ENCODE measurements around the gene C6orf47.

C6orf47 gene

DNA sequence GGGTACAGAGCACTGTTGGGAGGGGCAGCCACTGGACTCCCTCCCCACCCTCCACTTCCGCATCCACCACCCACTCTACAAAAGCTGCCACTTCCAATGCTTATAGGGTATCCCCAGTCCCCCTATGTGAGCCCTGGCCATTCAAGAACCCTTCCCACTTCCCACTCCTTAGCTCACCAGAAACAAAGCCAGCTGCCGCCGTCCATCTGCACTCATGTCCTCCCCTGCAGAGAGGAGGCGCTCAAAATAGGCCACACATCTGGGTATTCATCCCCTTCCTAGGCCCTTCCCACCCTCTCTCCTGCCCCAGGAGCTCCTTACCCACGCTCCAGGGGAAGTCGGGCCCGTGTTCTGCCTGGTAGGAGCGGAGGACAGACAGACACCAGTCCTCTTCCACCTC, 26.7 kb upstream of the C6orf47 start:
- H3K4me3 ChIP-seq (ENCODE audit: low read length) = no peak overlapping the region
- TF ChIP-seq, protein P1, sequence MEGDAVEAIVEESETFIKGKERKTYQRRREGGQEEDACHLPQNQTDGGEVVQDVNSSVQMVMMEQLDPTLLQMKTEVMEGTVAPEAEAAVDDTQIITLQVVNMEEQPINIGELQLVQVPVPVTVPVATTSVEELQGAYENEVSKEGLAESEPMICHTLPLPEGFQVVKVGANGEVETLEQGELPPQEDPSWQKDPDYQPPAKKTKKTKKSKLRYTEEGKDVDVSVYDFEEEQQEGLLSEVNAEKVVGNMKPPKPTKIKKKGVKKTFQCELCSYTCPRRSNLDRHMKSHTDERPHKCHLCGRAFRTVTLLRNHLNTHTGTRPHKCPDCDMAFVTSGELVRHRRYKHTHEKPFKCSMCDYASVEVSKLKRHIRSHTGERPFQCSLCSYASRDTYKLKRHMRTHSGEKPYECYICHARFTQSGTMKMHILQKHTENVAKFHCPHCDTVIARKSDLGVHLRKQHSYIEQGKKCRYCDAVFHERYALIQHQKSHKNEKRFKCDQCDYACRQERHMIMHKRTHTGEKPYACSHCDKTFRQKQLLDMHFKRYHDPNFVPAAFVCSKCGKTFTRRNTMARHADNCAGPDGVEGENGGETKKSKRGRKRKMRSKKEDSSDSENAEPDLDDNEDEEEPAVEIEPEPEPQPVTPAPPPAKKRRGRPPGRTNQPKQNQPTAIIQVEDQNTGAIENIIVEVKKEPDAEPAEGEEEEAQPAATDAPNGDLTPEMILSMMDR (IDR thresholded peaks at IDR 0.05; ENCODE audit: insufficient read depth, low read depth, low read length, missing control alignments) = no peak

DNA sequence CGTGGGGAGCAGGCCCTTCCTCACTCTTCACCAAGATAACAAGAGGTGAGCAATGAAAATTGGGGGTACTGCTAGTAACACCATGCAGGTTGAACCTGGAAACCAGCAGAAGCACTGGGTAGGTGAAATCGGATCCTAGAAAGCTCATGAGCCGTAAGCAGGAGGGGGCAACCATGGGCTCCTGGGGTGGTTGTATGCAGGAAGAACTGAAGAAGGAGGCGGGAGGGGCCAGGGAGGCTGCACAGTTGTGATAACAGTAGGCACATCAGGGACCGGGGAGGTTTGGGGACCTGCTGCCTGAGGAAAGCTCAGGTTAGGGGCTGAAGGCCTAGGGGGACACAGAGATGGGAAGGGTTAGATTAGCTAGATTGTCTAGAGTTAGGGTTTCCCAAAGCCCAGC, 25.9 kb upstream of the C6orf47 start:
- TF ChIP-seq, protein P1 (IDR thresholded peaks at IDR 0.05; ENCODE audit: insufficient read depth, low read depth, low read length, missing control alignments) = no peak
- H3K4me3 ChIP-seq (ENCODE audit: low read length) = no peak overlapping the region

More for the DNA sequence above, 26.7 kb upstream of the C6orf47 start:
- no peak for DNase-seq (ENCODE audit: low read depth)

DNA sequence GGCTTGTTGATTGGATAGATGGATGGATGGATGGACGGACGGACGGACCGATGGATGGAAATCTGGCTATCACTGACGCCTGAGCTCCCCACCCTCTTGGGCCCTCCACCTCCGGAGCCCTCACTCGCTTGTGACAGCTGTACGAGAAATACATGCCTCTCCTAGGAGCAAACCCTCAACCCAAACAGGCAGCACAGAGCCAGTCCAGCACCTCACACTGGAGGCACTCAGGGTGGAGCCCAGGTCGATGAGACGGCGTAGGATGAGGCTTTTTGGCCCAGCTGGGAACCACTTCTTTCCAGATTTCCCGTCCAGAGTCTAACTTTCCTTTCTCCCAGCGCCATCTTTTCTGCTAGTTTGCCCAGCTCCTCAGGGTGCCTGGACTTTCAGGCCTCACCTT, 23.0 kb upstream of the C6orf47 start:
- DNase-seq (ENCODE audit: low read depth) = no peak
- TF ChIP-seq, protein P1 (IDR thresholded peaks at IDR 0.05; ENCODE audit: insufficient read depth, low read depth, low read length, missing control alignments) = no peak
- H3K4me3 ChIP-seq (ENCODE audit: low read length) = no peak overlapping the region

More for the DNA sequence above, 25.9 kb upstream of the C6orf47 start:
- no peak for DNase-seq (ENCODE audit: low read depth)

DNA sequence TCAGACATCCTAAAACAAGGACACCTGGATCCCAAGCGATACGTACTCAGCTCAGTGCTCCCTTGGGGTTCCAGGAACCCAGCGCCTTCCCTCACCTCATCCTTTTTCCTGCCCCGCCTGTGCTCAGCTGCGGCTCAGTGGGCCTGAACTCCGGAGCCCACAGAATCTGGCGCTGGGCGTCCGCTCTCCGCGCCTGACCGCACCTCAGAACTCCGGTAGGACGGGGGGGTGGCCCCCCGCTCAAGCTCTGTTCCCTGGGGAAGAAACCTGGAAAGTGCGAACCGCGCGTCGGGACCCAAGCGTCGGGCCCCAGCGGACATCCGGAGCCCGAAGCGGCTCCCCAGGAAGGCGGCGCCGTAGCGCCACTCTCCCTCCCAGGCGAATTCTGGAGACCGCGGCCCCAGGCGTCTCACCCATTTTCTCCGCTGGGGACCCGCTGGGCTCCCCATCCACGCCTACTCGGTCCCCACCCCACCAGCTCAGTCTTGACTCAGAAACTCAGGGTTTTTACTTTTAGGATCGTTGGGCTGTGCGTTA, 20.6 kb upstream of the C6orf47 start:
- DNase-seq (ENCODE audit: low read depth) = peak; percentile 34
- TF ChIP-seq, protein P1 (IDR thresholded peaks at IDR 0.05; ENCODE audit: insufficient read depth, low read depth, low read length, missing control alignments) = no peak
- peak overlapping the region; percentile 45 for H3K4me3 ChIP-seq (ENCODE audit: low read length)

DNA sequence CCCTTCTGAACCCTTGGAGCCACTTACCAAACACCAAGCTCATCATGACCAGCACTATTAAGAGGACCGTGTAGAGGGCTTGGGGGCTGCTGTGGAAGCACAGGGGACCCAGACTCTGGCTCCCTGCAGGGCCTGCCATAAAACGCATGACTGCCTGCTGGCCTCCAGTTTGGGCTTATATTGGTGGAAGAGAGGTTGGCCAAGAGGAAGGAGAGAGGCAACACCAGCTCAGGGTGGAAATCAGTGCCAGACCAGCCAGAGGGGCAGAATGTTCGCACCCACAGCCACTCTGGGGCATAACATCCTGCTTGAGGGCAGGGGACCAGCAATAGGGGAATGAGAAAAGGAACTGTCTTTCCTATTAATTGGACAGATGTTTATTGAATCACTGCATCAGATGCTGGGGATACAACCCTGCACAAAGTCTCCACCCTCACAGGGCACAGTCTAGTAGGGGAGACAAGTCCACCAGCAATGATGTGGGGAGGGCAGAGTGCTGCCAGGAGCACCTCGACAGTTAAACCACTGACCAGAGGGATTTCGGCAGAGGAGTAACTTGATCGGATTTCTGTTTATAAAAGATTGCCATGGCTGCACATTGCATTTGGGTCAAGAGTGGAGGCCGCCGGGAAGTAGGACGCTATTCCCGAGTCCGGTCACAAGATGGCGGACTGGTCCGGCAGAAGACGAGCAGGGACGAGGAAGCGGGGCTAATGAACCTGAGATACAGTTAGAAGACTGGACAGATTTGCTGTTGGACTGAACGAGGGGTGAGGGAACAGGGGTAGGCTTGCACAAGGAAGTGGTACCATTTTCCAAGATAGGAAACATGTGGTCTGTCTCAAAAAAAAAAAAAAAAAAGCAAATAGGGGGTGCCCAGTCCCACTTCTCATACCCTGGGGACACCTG, 19.9 kb upstream of the C6orf47 start, which contains the start of gene LY6G5C:
Gene LY6G5C, minus strand, starts transcription at position 842 of the 909 bp plus-strand sequence. Its CDS starts 694 bp downstream, at position 148.
- peak within 1 kb of the TSS; percentile 45 for H3K4me3 ChIP-seq (ENCODE audit: low read length)
- peak; percentile 87 for DNase-seq (ENCODE audit: low read depth)
- TF ChIP-seq, protein P1 (IDR thresholded peaks at IDR 0.05; ENCODE audit: insufficient read depth, low read depth, low read length, missing control alignments) = peak; percentile 81

GRCh38 chr6:31677955-31678354, 17.4 kb upstream of the C6orf47 start:
- TF ChIP-seq, protein P1 (IDR thresholded peaks at IDR 0.05; ENCODE audit: insufficient read depth, low read depth, low read length, missing control alignments) = no peak
- no peak for DNase-seq (ENCODE audit: low read depth)
- no peak overlapping the region for H3K4me3 ChIP-seq (ENCODE audit: low read length)
